Astrocyte of the spinal cord (primary cell): ENCODE results near the gene BLM.
"Not testable (repeated sequence)": the region's sequence is repeated elsewhere in the genome, so short reads cannot be mapped to it uniquely, and the experiment has no call there.

Experiments
- DNase-seq: peaks from one replicate; pipeline ENCODE4 v3.0.0; 2011; ENCODE audit warnings: low read depth, low spot score
- H3K4me3 ChIP-seq: 2 replicates; pipeline ENCODE4 v1.5.1; 2011; ENCODE audit warnings: low read depth, mild to moderate bottlenecking, low read length, moderate library complexity
- CTCF ChIP-seq: IDR thresholded peaks from 2 replicates; pipeline ENCODE4 v1.5.1; 2012; ENCODE audit warnings: low read depth, mild to moderate bottlenecking, low read length, inconsistent platforms
- in situ Hi-C: cut with HindIII; loops from 2 replicates; pipeline ENCODE4 v1.10.0; 2017; ENCODE audit warnings: low sequenced_read_pairs

BLM gene

GRCh38 chr15:90819850-90820249, 102.7 kb downstream of the BLM start:
- TF ChIP-seq CTCF, result no peak
- in situ Hi-C loops, result no loop called here
- no peak for DNase-seq
- H3K4me3 ChIP-seq, result no peak overlapping the region

- in situ Hi-C loops, result no loop called here
- H3K4me3 ChIP-seq, result no peak overlapping the region
- no peak for DNase-seq
- TF ChIP-seq CTCF, result no peak
These were observed 103.3 kb downstream of the BLM start for GRCh38 chr15:90820481-90820880.

- in situ Hi-C loops, result no loop called here
- DNase-seq, result no peak
- no peak overlapping the region for H3K4me3 ChIP-seq
- no peak for TF ChIP-seq CTCF
These were observed 105.2 kb downstream of the BLM start for GRCh38 chr15:90822204-90822955.

- no peak for DNase-seq
- no peak for TF ChIP-seq CTCF
- H3K4me3 ChIP-seq, result no peak overlapping the region
- in situ Hi-C loops, result no loop called here
These were observed 106.4 kb downstream of the BLM start for GRCh38 chr15:90823455-90823974.

GRCh38 chr15:90825115-90825899, 108.2 kb downstream of the BLM start:
- DNase-seq, H3K4me3 ChIP-seq, in situ Hi-C loops: not testable (repeated sequence)

GRCh38 chr15:90826206-90826885, 109.2 kb downstream of the BLM start:
- H3K4me3 ChIP-seq, DNase-seq, in situ Hi-C loops: not testable (repeated sequence)

- DNase-seq, result no peak
- in situ Hi-C loops, result no loop called here
- no peak overlapping the region for H3K4me3 ChIP-seq
These were observed 109.8 kb downstream of the BLM start for GRCh38 chr15:90826886-90827435.

More at GRCh38 chr15:90826886-90827435, 109.8 kb downstream of the BLM start:
- TF ChIP-seq CTCF, result no peak
